Common myeloid progenitor, CD34-positive (primary cell): ENCODE data around the gene DOP1A.

ENCODE experiments used
- CTCF ChIA-PET: fragments of 350-600 bp; sonication (Branson Sonifier 250); formaldehyde crosslinking; loops from one replicate; lab custom pipeline; 2021; ENCODE audit warnings: antibody characterized with exemption; lab: Charles Lee
- POLR2A ChIA-PET: fragments of 350-600 bp; sonication (Branson Sonifier 250); formaldehyde crosslinking; loops from one replicate; lab custom pipeline; 2021; ENCODE audit warnings: antibody characterized with exemption; lab: Charles Lee
- DNase-seq, 3 donors: peaks; one replicate each; pipeline versions ENCODE4 v3.0.0 to v3.0.0-alpha.2; 2013
- H3K27ac ChIP-seq, 2 experiments: 1 replicate in 1 of 2; 2 replicates in 1 of 2; pipeline ENCODE4 v1.7.0; 2013; ENCODE audit warnings: inconsistent platforms in 2 of 2, low read length in 2 of 2, mild to moderate bottlenecking in 2 of 2, low read depth in 1 of 2, moderate library complexity in 1 of 2; ENCODE audit not compliant: severe bottlenecking in 2 of 2, insufficient read depth in 1 of 2, poor library complexity in 1 of 2
- H3K27me3 ChIP-seq, 5 experiments: replicated peaks in 2 of 5; 1 replicate in 3 of 5; 2 replicates in 2 of 5; pipeline versions ENCODE4 v1.6.1 to v1.7.0; 2013; ENCODE audit warnings: low read length in 4 of 5, mild to moderate bottlenecking in 2 of 5, moderate library complexity in 2 of 5, inconsistent platforms in 1 of 5; ENCODE audit not compliant: insufficient read depth in 5 of 5, control insufficient read depth in 4 of 5
- H3K36me3 ChIP-seq, 4 experiments: 1 replicate in 2 of 4; 2 replicates in 2 of 4; pipeline versions ENCODE4 v1.6.1 to v1.7.0; 2013; ENCODE audit warnings: low read length in 3 of 4, control low read depth in 1 of 4, mild to moderate bottlenecking in 1 of 4; ENCODE audit not compliant: control insufficient read depth in 4 of 4, insufficient read depth in 4 of 4
- H3K4me1 ChIP-seq, 4 experiments: 1 replicate in 3 of 4; 2 replicates in 1 of 4; pipeline versions ENCODE4 v1.6.1 to v1.7.1; 2013; ENCODE audit warnings: low read length in 3 of 4, mild to moderate bottlenecking in 3 of 4, control low read depth in 1 of 4, inconsistent platforms in 1 of 4, moderate library complexity in 1 of 4; ENCODE audit not compliant: control insufficient read depth in 4 of 4, insufficient read depth in 4 of 4; ENCODE audit errors: control extremely low read depth in 1 of 4
- H3K4me3 ChIP-seq, 7 experiments: 1 replicate in 4 of 7; 2 replicates in 3 of 7; pipeline versions ENCODE4 v1.5.1 to v1.7.0; 2013; ENCODE audit warnings: mild to moderate bottlenecking in 7 of 7, low read length in 6 of 7, moderate library complexity in 6 of 7, inconsistent platforms in 2 of 7, low read depth in 2 of 7, control low read depth in 1 of 7; ENCODE audit not compliant: insufficient read depth in 4 of 7, control insufficient read depth in 1 of 7; ENCODE audit errors: extremely low read depth in 1 of 7
- H3K9me3 ChIP-seq, 5 experiments: 1 replicate in 4 of 5; 2 replicates in 1 of 5; pipeline versions ENCODE4 v1.6.1 to v1.7.1; 2013; ENCODE audit warnings: low read length in 4 of 5, mild to moderate bottlenecking in 2 of 5, inconsistent platforms in 1 of 5, low read depth in 1 of 5, moderate library complexity in 1 of 5; ENCODE audit not compliant: control insufficient read depth in 4 of 5, insufficient read depth in 2 of 5; ENCODE audit errors: control extremely low read depth in 1 of 5
- WGBS: methylation state at CpG from one replicate; pipeline ENCODE4 v1.1.5; 2013; ENCODE audit not compliant: insufficient coverage; 5-methylcytosine and 5-hydroxymethylcytosine counted together

The DOP1A gene

GRCh38 chr6:83138118-83138722 is 70.7 kb downstream of the DOP1A start:
- CTCF ChIA-PET = interaction anchor here (7.9 kb wide), 1 partner anchor 72 kb away, joined by 33 read pairs; the partner anchor contains the start of genes DOP1A and UBE3D
- H3K36me3 ChIP-seq = peaks cover 9 to 41% (median 21%) of the 10 kb centered on the region in 4 experiments
- WGBS = 98% methylated on average over 5 of the region's 5 CpGs

GRCh38 chr6:83138758-83139157 is 71.3 kb downstream of the DOP1A start:
- DNase-seq = no peak
- WGBS = 100% methylated on average over 1 of the region's 3 CpGs
- Histone ChIP-seq H3K4me3 (no peak overlapping the region), H3K27ac (no peak overlapping the region), H3K9me3 (no peaks in the 10 kb centered on the region), H3K36me3 (peaks cover 9 to 44% (median 22%) of the 10 kb centered on the region in 4 experiments), H3K4me1 (no peaks in the 10 kb centered on the region), H3K27me3 (no peaks in the 10 kb centered on the region)
- POLR2A ChIA-PET = no interaction called here
- CTCF ChIA-PET = interaction anchor here (7.9 kb wide), 1 partner anchor 72 kb away, joined by 33 read pairs; the partner anchor contains the start of genes DOP1A and UBE3D

More at GRCh38 chr6:83138118-83138722, 70.7 kb downstream of the DOP1A start:
- DNase-seq = no peak
- POLR2A ChIA-PET = no interaction called here
- H3K9me3 ChIP-seq = no peaks in the 10 kb centered on the region
- H3K4me3 ChIP-seq = no peak overlapping the region
- H3K4me1 ChIP-seq = no peaks in the 10 kb centered on the region
- no peak overlapping the region for H3K27ac ChIP-seq
- H3K27me3 ChIP-seq = no peaks in the 10 kb centered on the region

GRCh38 chr6:83151114-83151513 is 83.6 kb downstream of the DOP1A start:
- no peaks in the 10 kb centered on the region for H3K4me1 ChIP-seq
- H3K36me3 ChIP-seq = peaks cover 8 to 19% (median 15%) of the 10 kb centered on the region in 4 experiments
- ChIA-PET CTCF (no interaction called here), POLR2A (no interaction called here)
- no CpG with 5 or more reads among the region's 2 CpGs for WGBS
- DNase-seq = no peak
- H3K27me3 ChIP-seq = no peaks in the 10 kb centered on the region
- H3K4me3 ChIP-seq = no peak overlapping the region
- no peak overlapping the region for H3K27ac ChIP-seq
- no peaks in the 10 kb centered on the region for H3K9me3 ChIP-seq

- H3K4me1 ChIP-seq = no peaks in the 10 kb centered on the region
- DNase-seq = no peak
- H3K27me3 ChIP-seq = no peaks in the 10 kb centered on the region
- H3K4me3 ChIP-seq = no peak overlapping the region
- ChIA-PET POLR2A (interaction anchor here (0.7 kb wide), 1 partner anchor 19 kb away, joined by 3 read pairs; no protein-coding TSS in a partner anchor), CTCF (no interaction called here)
- H3K9me3 ChIP-seq = no peaks in the 10 kb centered on the region
- H3K27ac ChIP-seq = no peak overlapping the region
- peaks cover 15 to 29% (median 25%) of the 10 kb centered on the region in 4 experiments for H3K36me3 ChIP-seq
- WGBS = no CpG with 5 or more reads among the region's 1 CpG
Observed at GRCh38 chr6:83152913-83153312, 85.4 kb downstream of the DOP1A start.

GRCh38 chr6:83153883-83154521 is 86.5 kb downstream of the DOP1A start:
- peaks cover 15 to 29% (median 26%) of the 10 kb centered on the region in 4 experiments for H3K36me3 ChIP-seq
- H3K9me3 ChIP-seq = no peaks in the 10 kb centered on the region
- no peak overlapping the region for H3K27ac ChIP-seq
- WGBS = 100% methylated on average over 2 of the region's 4 CpGs
- POLR2A ChIA-PET = no interaction called here
- DNase-seq = no peak
- CTCF ChIA-PET = no interaction called here
- no peak overlapping the region for H3K4me3 ChIP-seq
- H3K27me3 ChIP-seq = no peaks in the 10 kb centered on the region
- H3K4me1 ChIP-seq = no peaks in the 10 kb centered on the region

- H3K4me3 ChIP-seq = no peak overlapping the region
- 100% methylated on average over 1 of the region's 2 CpGs for WGBS
- DNase-seq = no peak
- H3K36me3 ChIP-seq = peaks cover 17 to 35% (median 32%) of the 10 kb centered on the region in 4 experiments
- no peaks in the 10 kb centered on the region for H3K4me1 ChIP-seq
- H3K9me3 ChIP-seq = no peaks in the 10 kb centered on the region
- no peak overlapping the region for H3K27ac ChIP-seq
- CTCF ChIA-PET = interaction anchor here (1.3 kb wide), 1 partner anchor 10 kb away, joined by 3 read pairs; no protein-coding TSS in a partner anchor
- H3K27me3 ChIP-seq = no peaks in the 10 kb centered on the region
- POLR2A ChIA-PET = interaction anchor here (0.6 kb wide), 1 partner anchor 89 kb away, joined by 4 read pairs; no protein-coding TSS in a partner anchor
Observed at GRCh38 chr6:83155794-83156193, 88.3 kb downstream of the DOP1A start.

- WGBS = 94% methylated on average over 1 of the region's 1 CpG
- Histone ChIP-seq H3K9me3 (no peaks in the 10 kb centered on the region), H3K4me3 (no peak overlapping the region), H3K27me3 (no peaks in the 10 kb centered on the region), H3K4me1 (no peaks in the 10 kb centered on the region), H3K36me3 (peaks cover 18 to 37% (median 24%) of the 10 kb centered on the region in 4 experiments), H3K27ac (no peak overlapping the region)
- ChIA-PET CTCF (no interaction called here), POLR2A (interaction anchor here (0.6 kb wide), 1 partner anchor 44 kb away, joined by 3 read pairs; no protein-coding TSS in a partner anchor)
- no peak for DNase-seq
Observed at GRCh38 chr6:83160167-83160566, 92.7 kb downstream of the DOP1A start.
